Endodermal cell (in vitro differentiated cells): Measurements from ENCODE around the gene SPTA1. TPM values are rescaled to one million over a fixed set of nuclear protein-coding genes. Genes with fewer than 3 reads are reported as not detected.

Experiments
- DNase-seq: peaks from one replicate; pipeline ENCODE4 v3.0.0-alpha.2; 2017
- H3K27ac ChIP-seq: 2 replicates; pipeline ENCODE4 v1.5.1; 2013; ENCODE audit warnings: mild to moderate bottlenecking, low read depth, low read length, moderate library complexity
- H3K27me3 ChIP-seq: 2 replicates; pipeline ENCODE4 v1.6.1; 2013; ENCODE audit warnings: mild to moderate bottlenecking, low read length, moderate library complexity; ENCODE audit not compliant: insufficient read depth, control insufficient read depth, poor library complexity, severe bottlenecking
- H3K36me3 ChIP-seq: 2 replicates; pipeline ENCODE4 v1.7.0; 2013; ENCODE audit warnings: mild to moderate bottlenecking, low read length, moderate library complexity; ENCODE audit not compliant: control insufficient read depth, insufficient read depth
- H3K4me1 ChIP-seq: one replicate; pipeline ENCODE4 v1.7.0; 2013; ENCODE audit warnings: low read length; ENCODE audit not compliant: control insufficient read depth, insufficient read depth
- H3K4me3 ChIP-seq: 2 replicates; pipeline ENCODE4 v1.5.1; 2013; ENCODE audit warnings: mild to moderate bottlenecking, low read length, moderate library complexity
- H3K9ac ChIP-seq: 2 replicates; pipeline ENCODE4 v1.6.1; 2013; ENCODE audit warnings: mild to moderate bottlenecking, low read length, moderate library complexity; ENCODE audit not compliant: poor library complexity, severe bottlenecking; ENCODE audit errors: extremely low read depth
- H3K9me3 ChIP-seq: 2 replicates; pipeline ENCODE4 v1.6.1; 2013; ENCODE audit warnings: mild to moderate bottlenecking, low read length, moderate library complexity; ENCODE audit not compliant: control insufficient read depth
- H3K27ac Mint-ChIP-seq: 2 replicates; pipeline ENCODE4 v1.8.0; 2020; ENCODE audit warnings: mixed read lengths
- H3K27me3 Mint-ChIP-seq: 2 replicates; pipeline ENCODE4 v1.8.0; 2021; ENCODE audit warnings: mild to moderate bottlenecking, mixed read lengths; ENCODE audit not compliant: insufficient read depth
- H3K36me3 Mint-ChIP-seq: 2 replicates; pipeline ENCODE4 v1.8.0; 2020; ENCODE audit warnings: low read depth, mixed read lengths
- H3K4me1 Mint-ChIP-seq: 2 replicates; pipeline ENCODE4 v1.8.0; 2020; ENCODE audit warnings: mixed read lengths
- H3K4me3 Mint-ChIP-seq: 2 replicates; pipeline ENCODE4 v1.8.0; 2020; ENCODE audit warnings: mild to moderate bottlenecking, moderate library complexity, mixed read lengths
- H3K9me3 Mint-ChIP-seq: 2 replicates; pipeline ENCODE4 v1.8.0; 2020; ENCODE audit warnings: mild to moderate bottlenecking, mixed read lengths
- CTCF ChIP-seq: fragments of 200-600 bp; sonication (generic); conservative IDR thresholded peaks from 2 replicates; pipeline ENCODE4 v1.5.0; 2021; ENCODE audit warnings: antibody characterized with exemption, mild to moderate bottlenecking
- WGBS, 2 experiments: methylation state at CpG; one replicate each; pipeline versions ENCODE4 v1.1.5 to v1.1.7; 2013; ENCODE audit warnings: missing lambda C conversion rate in 2 of 2, mixed read lengths in 1 of 2; ENCODE audit not compliant: insufficient coverage in 1 of 2, insufficient read length in 1 of 2; 5-methylcytosine and 5-hydroxymethylcytosine counted together
- total RNA-seq, 2 donors: library from RNA; stranded (reverse); fragmentation: NEBNext Ultra II Directional in 1 of 2; extraction: Animal tissue kit (Norgen Biotek cat#: 25700) in 1 of 2; gene quantifications; 2 replicates in 1 of 2; 3 replicates in 1 of 2; pipeline ENCODE4 v1.2.1, GENCODE V29; 2021

SPTA1 gene
- total RNA-seq, 2 donors from 2014 or later = not detected

- DNase-seq = no peak
- H3K4me3 Mint-ChIP-seq = no peak overlapping the region
- no peaks in the 10 kb centered on the region for H3K36me3 Mint-ChIP-seq
- Histone ChIP-seq H3K27ac (no peak overlapping the region), H3K36me3 (no peaks in the 10 kb centered on the region), H3K4me3 (no peak overlapping the region), H3K4me1 (no peaks in the 10 kb centered on the region), H3K9me3 (no peaks in the 10 kb centered on the region), H3K9ac (no peak overlapping the region), H3K27me3 (no peaks in the 10 kb centered on the region)
- H3K27ac Mint-ChIP-seq = no peak overlapping the region
- peaks cover 1% of the 10 kb centered on the region for H3K27me3 Mint-ChIP-seq
- H3K4me1 Mint-ChIP-seq = no peaks in the 10 kb centered on the region
- TF ChIP-seq CTCF = no peak
- WGBS, 2 experiments = 75 to 80% methylated on average over 1 to 3 of the region's 4 CpGs
- H3K9me3 Mint-ChIP-seq = no peaks in the 10 kb centered on the region
Measured at GRCh38 chr1:158711098-158711497, 24.6 kb upstream of the SPTA1 start.

GRCh38 chr1:158706096-158706495 is 19.6 kb upstream of the SPTA1 start:
- no peak for DNase-seq
- no peak overlapping the region for H3K27ac ChIP-seq
- no peak overlapping the region for H3K4me3 Mint-ChIP-seq
- no peak overlapping the region for H3K9ac ChIP-seq
- no peaks in the 10 kb centered on the region for H3K36me3 ChIP-seq
- no peak for TF ChIP-seq CTCF
- no peak overlapping the region for H3K4me3 ChIP-seq
- H3K27ac Mint-ChIP-seq = no peak overlapping the region
- WGBS, 2 experiments = 83 to 86% methylated on average over 1 to 2 of the region's 2 CpGs
- H3K9me3 ChIP-seq = no peaks in the 10 kb centered on the region
- H3K4me1 Mint-ChIP-seq = no peaks in the 10 kb centered on the region
- no peaks in the 10 kb centered on the region for H3K9me3 Mint-ChIP-seq
- no peaks in the 10 kb centered on the region for H3K36me3 Mint-ChIP-seq
- no peaks in the 10 kb centered on the region for H3K4me1 ChIP-seq
- no peaks in the 10 kb centered on the region for H3K27me3 ChIP-seq
- H3K27me3 Mint-ChIP-seq = no peaks in the 10 kb centered on the region

GRCh38 chr1:158700552-158700951 is 14.0 kb upstream of the SPTA1 start, which contains the start of gene OR6K2:
Gene OR6K2, minus strand, starts transcription at chr1:158700652. Its CDS starts 0 bp downstream, at chr1:158700652.
- 89% methylated on average over 4 of the region's 4 CpGs; no CpG with 5 or more reads in 1 of the 2 experiments for WGBS, 2 experiments
- H3K27ac Mint-ChIP-seq = no peak within 1 kb of the TSS
- Histone ChIP-seq H3K27me3 (no peaks in the 10 kb centered on the region), H3K4me1 (no peaks in the 10 kb centered on the region), H3K9me3 (no peaks in the 10 kb centered on the region), H3K4me3 (no peak within 1 kb of the TSS), H3K9ac (no peak within 1 kb of the TSS), H3K36me3 (no peaks in the 10 kb centered on the region), H3K27ac (no peak within 1 kb of the TSS)
- H3K27me3 Mint-ChIP-seq = no peaks in the 10 kb centered on the region
- H3K36me3 Mint-ChIP-seq = no peaks in the 10 kb centered on the region
- H3K9me3 Mint-ChIP-seq = no peaks in the 10 kb centered on the region
- DNase-seq = no peak
- H3K4me3 Mint-ChIP-seq = no peak within 1 kb of the TSS
- no peak for TF ChIP-seq CTCF
- H3K4me1 Mint-ChIP-seq = no peaks in the 10 kb centered on the region
